NCI-H526 treated with DMSO at 0.1 percent for 48 hours (cell line): ENCODE data around the gene TBL1XR1.

ENCODE experiments used
- DNase-seq: peaks from one replicate; lab custom pipeline; 2025; lab: John Stamatoyannopoulos, UW

TBL1XR1 gene

DNA sequence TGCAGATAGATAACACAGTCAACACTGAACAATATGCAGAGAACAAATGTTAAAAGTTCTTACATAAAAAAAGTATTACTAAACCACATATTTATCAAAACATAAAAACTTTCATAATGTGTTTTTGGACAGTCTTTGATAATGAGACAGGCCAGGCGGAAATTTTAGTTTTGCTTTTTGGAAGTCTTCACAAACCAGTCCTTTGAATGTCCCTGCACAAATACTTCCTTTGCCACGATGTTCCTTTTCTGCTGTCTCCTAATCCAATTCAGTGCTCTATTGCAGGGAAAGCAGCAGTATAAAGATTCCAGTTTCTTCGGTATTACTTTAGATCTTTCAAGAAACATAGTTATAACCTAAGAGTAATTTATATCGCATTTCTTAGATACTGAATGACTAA lies 135.9 kb downstream of the TBL1XR1 start:
- DNase-seq, result no peak

DNA sequence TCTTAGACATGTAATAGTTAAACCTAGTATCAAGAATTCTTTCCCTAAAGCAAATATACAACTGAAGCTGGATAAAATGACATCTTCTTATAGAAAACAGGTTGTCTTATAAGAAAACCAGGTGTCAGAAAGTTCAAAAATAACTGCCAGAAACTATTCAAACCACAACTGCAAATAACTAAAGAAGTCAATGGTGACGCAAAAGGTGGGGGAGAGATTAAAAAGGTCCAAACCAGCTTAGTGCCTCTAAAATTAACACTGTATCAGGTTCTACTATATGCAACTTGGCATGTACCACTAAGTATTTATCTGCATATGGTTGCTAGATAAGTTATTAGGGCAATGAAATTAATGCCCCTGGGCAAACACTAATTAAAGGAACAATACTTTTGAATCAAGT lies 136.8 kb downstream of the TBL1XR1 start:
- DNase-seq, result no peak

DNA sequence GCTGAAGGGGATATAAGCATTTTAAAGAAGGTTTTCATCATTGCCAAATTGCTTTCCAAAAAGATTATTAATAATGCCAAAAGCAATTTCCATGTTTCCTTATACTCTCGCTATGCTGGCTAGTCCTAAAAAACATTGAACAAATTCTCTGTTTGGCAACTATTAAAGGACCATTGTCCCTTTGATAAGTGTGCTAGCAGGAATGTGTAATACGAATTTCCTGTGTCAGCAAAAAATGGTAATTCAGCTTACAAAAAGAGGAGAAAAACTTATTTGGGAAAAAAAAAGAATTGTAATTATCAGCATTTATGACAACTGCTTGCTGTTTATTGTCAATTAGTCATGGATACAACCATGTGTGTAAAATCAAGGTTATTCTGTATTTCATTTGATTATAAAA lies 138.6 kb downstream of the TBL1XR1 start:
- no peak for DNase-seq

DNA sequence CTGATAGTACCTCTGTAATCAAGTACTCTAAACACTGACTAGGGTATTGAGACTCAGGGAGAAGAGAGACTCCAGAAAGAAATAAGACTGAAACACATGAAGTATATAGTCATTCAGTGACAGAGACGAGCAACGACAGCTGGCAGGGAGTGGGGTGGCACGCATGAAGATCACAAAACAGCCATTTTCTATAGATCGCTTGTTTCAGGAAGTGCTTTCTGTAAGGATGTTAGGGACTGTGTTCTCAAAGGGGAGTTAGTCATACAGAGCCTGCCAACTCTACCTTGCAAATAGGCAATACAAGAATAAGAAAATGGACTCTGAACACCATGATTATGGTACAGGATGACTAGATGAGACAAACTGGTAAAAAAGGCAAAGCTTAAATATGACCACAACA lies 139.5 kb downstream of the TBL1XR1 start:
- DNase-seq, result no peak

DNA sequence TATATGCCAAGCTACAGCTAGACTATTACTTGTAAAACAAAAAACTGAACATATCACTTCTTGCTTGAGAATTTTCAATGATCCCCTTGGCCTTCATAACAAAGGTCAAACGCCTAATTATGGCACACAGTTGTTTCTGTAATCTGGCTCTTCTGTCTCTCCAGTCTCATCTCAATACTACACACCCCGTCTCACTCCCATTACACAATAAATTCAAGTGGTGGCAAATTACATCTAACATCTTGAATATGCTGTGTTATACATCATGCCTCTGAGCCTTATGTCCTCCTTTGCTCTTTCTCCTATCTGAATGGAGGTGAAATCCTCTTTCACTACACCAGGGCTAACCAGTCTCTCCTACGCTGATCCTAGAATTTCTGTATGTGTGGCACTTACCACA lies 140.4 kb downstream of the TBL1XR1 start:
- DNase-seq, result no peak

DNA sequence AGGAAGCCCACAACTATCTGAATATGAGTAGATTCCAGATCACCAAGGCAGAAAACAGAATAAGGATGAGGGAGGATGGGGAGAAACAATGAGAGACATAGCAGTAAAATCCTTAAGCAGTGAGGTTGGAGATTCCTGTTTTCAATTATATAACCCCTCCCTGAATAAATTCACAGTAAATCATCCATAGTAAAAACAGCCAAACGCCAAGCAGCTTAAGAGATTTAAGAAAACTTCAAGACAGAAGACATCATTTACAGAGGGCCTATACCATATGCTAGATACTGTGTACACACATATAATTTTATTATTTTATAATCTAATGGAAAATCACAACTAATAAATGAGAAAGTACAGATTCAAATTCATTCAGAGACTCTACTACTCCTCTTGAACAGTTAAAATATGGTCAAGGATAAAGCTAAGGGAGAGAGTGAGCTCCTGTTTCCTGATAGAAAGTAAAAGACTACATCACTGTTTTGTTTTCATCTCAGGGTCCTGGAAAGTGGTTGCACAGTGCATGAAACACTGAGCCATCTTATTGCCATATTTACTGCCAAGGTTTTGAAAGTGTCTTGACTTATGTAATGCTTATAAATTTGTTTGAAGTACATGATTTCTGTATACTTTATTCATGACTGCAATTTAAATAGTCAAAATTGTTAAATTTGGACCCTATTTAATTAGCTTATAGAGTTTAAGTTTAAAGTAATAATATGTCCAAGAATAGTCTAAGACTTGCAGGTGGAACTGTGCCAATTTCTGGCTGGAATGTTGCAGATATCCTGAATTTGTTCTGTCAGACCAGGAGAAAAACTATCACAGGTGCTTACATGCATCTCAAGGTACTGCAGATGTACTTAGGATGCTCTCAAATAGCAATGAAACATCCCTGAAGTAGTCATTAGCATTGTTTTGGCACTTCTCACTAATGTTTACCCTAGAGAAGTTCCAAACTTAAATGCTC lies 141.4 kb downstream of the TBL1XR1 start:
- DNase-seq, result no peak

DNA sequence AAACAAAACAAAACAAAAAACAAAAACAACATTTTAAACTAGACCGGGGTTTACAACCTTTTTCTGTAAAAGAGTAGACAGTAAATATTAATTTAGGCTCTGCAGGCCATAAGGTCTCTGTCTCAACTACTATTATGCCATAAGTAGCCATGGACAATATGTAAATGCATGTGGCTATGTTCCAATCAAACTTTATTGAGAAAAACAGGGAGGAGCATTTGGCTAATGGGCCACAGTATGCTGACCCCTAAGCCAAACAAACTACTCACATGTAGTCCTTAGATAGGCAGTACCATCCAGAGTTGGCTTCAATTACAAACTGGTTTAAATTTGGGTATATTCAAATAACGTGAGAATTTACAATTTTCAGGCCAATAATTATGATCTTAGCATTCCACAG lies 144.2 kb downstream of the TBL1XR1 start:
- DNase-seq, result peak; percentile 53

DNA sequence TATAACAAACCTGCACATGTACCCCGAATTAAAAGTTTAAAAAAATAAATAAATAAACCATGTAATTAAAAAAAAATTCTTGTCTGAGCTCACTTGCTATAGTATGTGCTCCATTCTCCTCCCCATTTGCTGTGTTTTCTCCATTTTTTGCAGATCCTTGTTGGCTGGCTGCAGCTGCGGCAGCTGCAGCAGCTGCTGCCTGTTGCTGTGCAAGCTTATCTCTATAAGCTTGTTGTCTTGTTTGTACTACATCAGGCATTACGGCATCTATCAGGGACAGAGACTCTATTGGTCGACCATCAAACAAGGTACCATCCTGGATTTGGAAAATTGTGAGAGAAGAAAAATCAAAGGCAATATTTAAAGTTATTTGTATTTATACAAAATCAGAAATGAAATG lies 145.9 kb downstream of the TBL1XR1 start:
- DNase-seq, result no peak

DNA sequence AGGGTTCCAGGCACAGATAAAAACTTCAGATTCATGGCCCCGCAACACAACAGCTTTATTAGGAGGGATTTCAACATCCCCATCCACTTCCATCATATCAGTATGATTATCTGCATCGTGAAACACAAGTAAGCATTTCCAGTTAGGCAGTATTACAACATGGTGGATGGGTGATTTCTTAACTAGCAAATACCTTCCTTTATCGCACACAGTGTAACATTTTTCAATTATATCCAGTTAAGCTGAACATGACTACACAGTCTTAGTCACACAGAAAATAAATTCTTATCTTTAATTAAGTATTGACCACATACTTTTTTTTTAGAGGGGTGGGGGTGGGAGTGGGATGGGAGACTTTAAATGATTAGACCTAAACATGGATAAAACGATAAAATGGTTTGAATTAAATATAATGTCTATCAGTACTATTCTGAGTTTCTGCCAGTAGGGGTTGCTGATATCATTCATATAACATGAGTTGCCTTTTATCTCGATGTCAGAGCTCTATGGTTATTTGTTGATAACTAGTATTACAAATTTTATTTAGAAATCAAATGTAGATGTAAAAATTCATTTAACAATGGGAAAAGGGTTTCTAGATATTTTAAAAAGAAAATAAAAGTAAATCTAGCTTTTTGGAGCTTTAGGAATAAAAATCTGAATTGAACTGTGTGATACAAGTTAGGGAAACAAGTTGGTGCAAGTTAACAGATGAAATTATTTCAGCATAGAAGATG lies 146.6 kb downstream of the TBL1XR1 start:
- peak; percentile 44 for DNase-seq

DNA sequence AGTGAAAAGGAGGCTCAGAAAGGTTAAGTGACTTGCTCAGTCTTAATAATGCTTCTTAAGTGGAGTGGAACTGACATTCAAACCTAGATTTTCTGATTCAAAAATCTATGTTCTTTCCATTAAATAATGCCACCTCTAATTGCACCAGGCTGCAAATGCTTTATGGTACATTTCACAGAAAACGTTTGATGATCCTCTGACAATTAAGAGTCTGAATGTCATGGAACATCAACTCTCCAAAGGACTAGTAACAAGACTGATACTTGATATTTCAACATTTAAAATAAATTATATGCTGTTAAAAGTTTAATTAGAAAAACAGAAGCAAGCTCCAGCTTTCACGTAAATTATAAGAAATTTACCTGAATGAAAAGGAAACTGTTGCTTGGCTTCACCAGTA lies 151.5 kb downstream of the TBL1XR1 start:
- no peak for DNase-seq

DNA sequence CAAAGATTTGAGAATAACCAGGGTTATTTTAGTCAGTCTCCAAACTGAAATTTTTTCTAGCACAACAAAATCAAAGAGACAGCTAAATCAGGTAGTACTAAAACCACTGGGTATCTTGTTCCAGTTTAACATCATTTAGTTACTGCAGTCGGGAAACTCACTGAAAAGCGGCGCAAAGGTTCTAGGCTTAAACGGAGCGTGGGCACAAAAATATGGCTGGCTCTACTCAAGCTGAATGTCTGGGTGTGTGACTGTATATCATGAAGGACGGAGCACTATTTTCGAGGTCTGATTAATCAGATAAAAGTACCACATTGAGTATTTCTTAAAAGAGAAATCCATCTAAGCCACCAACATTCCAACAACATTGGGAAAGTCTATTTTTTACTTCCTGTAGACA lies 152.1 kb downstream of the TBL1XR1 start:
- DNase-seq, result no peak

DNA sequence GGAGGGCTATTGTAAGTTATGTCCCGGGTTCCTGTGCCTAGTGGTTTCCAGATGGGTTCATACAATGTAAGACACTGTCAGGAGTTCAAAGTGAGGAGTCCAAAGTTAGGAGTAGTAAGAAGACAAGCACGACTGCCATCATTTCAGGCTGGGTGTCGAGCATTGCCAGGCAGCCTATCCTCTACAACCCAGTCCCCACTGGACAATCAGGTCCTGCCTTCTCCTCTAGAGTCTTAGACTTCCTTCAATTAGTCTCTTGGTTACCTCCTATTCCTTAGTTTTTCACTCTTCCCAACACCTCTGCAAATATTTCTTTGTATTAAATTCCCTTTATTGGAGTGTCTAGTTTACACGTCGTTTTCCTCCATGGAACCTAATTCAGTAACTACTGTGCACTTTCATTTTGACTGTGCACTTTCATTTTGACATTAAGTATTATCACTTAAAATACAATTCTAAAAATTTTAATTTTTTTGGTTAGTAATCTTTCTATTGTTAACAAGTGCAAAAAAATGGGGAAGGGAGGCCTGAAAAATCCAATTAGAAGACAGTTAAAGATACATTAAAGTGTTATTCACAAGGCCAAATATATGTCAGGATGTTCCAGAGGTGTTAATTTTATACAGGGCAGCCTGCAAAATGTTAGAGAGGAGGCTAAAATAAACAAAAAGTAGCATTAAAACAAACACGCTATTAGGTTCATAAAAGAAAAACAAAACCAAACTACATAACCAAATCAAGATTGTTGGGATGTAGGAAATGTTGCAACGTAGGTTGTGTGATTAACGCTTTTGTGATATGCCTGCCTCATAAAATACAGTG lies 155.3 kb downstream of the TBL1XR1 start:
- no peak for DNase-seq

DNA sequence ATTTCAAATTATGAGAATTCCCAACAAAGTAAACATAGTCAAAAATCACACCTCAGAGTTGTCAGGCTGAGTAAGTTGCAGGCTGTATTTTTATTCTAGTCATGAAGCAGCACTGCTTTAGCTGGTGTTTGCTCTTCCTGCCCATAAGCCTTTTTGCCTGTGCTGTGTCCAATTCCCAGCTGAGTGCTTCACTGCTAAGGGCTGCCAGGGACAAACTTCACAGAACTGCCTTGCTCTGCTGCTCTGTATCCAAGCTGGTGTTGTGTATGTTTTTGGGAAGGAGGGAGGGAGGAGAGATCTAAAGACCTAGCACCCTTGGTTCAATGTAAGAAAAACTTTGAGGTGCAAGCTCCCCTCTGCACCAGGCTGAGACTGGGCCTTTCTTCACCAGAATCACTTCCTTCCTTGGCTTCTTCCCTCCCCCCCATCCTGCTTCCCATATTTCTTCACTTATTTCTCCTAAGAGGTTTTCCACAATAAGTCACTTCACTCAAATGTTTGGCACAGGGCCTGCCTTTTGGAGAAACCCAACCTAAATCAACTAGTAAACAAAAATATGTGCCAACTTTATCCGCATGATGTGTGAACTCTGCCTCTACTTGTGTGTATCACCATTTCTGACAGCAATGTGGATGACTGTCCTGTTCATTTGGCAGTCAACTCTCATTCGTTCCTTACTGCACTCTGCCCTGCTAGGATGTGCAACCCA lies 156.1 kb downstream of the TBL1XR1 start:
- DNase-seq, result no peak

DNA sequence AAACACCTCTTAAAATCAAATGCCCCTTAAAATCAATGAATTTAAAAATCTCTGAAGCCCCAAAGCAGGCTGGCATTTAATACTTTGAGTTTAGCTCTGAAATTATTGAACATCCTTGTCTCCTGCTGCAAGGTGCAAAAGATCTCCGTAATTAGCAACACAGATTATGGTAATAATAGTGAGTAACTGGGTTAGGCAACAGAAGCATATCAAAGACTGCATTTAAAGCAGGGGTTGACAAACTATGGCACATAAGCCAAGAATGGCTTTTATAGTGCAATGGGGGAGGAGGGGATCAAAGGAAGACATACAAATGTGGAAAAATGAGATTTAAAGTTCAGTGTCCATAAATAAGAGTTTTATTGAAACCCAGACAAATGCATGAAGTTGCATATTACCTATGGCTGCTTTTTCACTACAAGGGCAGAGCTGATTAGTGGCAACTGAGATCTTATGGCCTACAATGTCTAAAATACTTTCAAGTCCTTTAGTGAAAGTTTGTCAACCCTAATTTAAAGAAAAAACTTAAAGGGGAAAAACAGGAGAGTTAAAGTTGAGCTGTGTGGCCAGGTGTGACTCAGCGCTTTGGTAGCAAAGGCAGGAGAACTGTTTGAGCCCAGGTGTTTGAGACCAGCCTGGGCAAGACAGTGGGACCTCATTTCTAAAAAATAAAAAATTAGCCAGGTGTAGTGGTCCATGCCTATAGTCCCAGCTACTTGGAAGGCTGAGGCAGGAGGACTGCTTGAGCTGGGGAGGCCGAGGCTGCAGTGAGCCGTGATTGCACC lies 157.6 kb downstream of the TBL1XR1 start:
- no peak for DNase-seq

DNA sequence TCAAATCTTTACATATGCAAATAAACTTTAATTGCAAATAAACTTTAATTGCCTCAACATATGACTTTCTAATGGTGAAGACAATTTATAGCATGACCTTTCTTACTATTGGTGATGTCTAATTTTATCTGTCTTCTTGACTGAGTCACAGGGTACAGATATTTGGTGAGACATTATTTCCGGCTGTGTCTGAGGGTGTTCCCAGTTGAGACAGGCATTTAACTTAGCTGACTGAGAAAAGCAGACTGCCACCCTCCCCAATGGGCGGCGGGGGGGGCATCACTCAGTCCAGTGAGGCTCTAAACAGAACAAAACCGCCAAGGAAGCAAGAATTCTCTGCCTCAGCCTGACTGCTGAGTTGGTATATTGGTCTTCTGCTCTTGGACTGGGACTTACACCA lies 160.0 kb downstream of the TBL1XR1 start:
- no peak for DNase-seq

DNA sequence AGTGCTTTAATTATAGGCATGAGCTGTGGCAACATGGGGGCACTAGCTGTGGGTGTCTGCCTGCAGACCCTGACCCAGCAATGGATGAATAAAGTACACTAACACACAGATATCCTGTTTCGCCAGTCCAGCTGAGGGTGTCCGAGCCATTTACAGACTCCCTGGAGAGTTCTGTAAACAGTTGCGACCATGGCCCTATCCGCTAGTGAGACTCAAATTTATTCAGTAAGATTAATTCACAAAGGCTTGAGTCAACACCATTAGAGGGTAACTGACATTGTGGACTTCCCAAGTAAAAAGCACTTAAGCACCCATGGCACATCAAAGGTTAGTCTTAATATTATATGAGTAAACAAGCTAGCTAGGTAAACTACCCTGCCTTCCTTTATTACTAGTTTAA lies 161.6 kb downstream of the TBL1XR1 start:
- DNase-seq, result peak; percentile 69

DNA sequence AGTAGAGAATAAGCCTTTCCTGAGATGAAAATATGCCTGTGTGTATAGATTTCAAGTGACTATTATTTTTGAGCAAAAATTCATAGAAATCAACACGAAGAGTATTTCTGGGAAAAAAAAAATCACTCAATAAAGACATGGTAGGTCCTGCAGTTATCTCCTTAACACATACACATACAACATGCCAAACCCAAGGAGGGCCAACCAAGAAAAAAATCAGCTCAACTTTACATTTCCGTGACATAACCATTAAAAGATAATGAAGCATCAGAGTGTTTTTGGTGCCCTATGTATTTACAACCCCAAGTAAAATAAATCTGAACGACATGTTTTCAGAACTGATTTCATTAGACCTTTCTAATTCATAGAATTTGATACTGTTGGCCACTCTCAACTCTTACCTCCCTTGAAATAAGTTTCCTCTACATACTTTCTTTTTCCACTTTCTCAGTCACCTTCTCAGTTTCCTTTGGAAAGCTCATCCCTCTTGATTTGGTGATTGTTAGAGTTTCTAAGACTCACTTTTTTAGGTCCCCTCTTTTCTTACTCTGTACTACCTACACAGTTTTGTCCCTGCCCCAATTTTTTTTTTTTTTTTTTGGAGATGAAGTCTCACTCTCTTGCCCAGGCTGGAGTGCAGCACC lies 162.3 kb downstream of the TBL1XR1 start:
- no peak for DNase-seq

DNA sequence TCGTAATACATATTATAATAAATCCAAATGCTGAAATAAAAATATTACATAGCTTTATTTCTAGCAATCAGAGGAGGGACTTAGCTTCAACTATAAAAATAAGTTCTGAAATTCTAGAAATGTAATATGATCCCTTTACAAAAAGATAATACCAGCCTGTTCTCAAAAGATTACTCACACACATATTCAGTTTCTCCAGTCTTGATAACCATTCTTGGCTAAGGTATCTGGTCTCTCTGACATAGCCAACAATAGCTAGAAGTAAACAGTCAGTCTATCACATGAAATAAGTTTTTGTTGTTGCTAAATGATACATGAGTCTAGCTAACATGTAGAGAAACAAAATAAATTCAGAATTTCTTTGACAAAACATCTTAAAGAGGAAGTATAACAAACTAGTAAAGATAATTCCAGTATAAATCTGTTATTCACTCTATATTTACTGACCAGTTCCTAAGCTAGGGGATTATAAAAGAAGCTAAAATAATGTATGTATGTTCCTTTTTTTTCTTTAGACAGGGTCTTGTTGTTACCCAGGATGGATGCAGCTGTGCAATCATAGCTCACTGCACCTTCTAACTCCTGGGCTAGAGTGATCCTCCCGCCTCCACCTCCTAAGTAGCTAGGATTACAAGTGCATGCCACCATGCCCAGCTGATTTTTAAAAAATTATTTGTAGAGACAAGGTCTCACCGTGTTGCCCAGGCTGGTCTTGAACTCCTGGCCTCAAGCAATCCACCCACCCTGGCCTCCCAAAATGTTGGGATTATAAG lies 170.6 kb downstream of the TBL1XR1 start:
- no peak for DNase-seq

DNA sequence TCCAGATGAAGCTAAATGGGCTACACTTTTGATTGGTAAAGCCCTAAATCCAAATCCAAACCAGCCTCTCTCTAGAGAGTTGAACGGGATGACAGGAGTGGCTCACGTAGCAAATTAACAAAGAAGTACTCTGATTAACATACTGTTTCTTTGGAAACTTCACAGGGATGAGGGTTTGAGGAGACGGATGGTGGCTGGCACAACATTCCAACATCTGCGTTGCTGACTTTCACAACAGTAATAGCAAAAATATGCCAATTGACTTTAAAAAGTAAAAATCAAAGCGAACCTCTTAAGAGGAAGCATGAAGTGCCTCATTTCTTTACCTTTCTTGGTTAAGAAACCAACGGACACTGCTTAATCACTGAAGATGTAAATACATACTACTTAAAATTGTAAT lies 181.4 kb downstream of the TBL1XR1 start:
- DNase-seq, result no peak
